ENCODE results near the gene ZMYM2.

ZMYM2 gene

DNA sequence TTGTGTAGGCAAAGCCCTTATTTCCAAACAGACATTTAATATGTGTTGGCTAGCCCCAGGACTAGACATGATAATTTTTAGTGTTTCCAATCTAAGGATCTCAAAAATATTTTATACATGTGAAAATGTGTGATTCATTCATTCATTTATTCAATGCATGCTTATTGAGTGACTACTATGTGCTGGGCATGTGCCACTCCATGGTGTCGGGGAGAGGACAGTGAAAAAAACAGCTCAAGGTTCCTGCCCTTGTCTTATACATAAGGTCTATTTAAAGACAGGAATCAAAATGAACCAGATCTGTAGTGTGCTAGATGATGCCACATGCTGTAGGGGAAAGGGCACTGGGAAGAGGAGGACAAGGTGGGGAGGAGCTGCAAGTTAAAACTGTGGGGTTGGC, 165.8 kb downstream of the ZMYM2 start:
- Histone ChIP-seq H3K9me3 (ENCODE audit: control extremely low read depth in 1 of 5, control insufficient read depth in 4 of 5, insufficient read depth in 2 of 5, low read depth in 1 of 5, low read length in 4 of 5) (no peaks in the 10 kb centered on the region), H3K27me3 (replicated peaks in 2 of 5; ENCODE audit: control insufficient read depth in 4 of 5, insufficient read depth in 5 of 5, low read length in 4 of 5) (peaks cover 0 to 16% (median 8%) of the 10 kb centered on the region in 5 experiments), H3K4me3 (ENCODE audit: control insufficient read depth in 1 of 7, extremely low read depth in 1 of 7, insufficient read depth in 4 of 7, low read depth in 2 of 7, low read length in 6 of 7) (no peak overlapping the region), H3K36me3 (ENCODE audit: control insufficient read depth in 4 of 4, insufficient read depth in 4 of 4, low read length in 3 of 4) (no peaks in the 10 kb centered on the region), H3K27ac (ENCODE audit: insufficient read depth in 1 of 2, low read depth in 1 of 2, low read length in 2 of 2, poor library complexity in 1 of 2, severe bottlenecking in 2 of 2) (no peak overlapping the region), H3K4me1 (ENCODE audit: control extremely low read depth in 1 of 4, control insufficient read depth in 4 of 4, insufficient read depth in 4 of 4, low read length in 3 of 4) (peaks cover 4 to 47% (median 36%) of the 10 kb centered on the region in 4 experiments)
- WGBS (ENCODE audit: insufficient coverage) = no CpG with 5 or more reads among the region's 1 CpG
- ChIA-PET CTCF (no interaction called here), POLR2A (no interaction called here)
- no peak for DNase-seq

DNA sequence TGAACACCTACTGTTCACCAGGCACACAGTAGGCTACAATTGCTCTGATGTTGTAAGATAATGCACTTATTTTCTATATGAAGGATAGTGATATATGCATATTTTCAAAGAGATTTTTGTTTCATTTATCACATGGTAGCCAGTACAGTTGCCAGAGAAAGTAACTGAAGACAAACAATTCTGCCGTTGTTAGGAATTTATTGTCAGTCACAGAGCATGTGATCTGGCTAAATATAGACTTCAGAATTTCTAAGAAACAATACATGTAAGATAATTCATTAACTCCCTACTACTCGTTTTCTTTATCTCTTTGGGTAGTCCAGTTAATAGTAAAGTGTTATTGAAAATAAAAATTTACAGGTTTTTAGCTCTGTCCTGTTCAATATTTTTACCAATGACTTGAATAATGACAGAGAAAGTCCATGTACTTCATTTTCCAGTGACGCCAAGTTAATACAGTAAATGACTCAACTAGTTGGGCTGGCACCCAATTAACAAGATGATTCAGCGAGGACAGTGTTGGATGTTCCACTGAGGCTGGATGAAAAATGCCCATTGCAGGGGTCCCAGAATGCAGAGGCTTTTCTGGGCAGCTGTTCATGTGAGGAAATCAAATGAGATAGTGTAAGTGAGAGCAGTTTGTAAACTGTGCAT, 166.7 kb downstream of the ZMYM2 start:
- no peaks in the 10 kb centered on the region for H3K9me3 ChIP-seq (ENCODE audit: control extremely low read depth in 1 of 5, control insufficient read depth in 4 of 5, insufficient read depth in 2 of 5, low read depth in 1 of 5, low read length in 4 of 5)
- no peaks in the 10 kb centered on the region for H3K36me3 ChIP-seq (ENCODE audit: control insufficient read depth in 4 of 4, insufficient read depth in 4 of 4, low read length in 3 of 4)
- DNase-seq = peak in 1 of 3 donors; percentile 31
- H3K27me3 ChIP-seq (replicated peaks in 2 of 5; ENCODE audit: control insufficient read depth in 4 of 5, insufficient read depth in 5 of 5, low read length in 4 of 5) = peaks cover 0 to 22% (median 14%) of the 10 kb centered on the region in 5 experiments
- no peak overlapping the region for H3K27ac ChIP-seq (ENCODE audit: insufficient read depth in 1 of 2, low read depth in 1 of 2, low read length in 2 of 2, poor library complexity in 1 of 2, severe bottlenecking in 2 of 2)
- no peak overlapping the region for H3K4me3 ChIP-seq (ENCODE audit: control insufficient read depth in 1 of 7, extremely low read depth in 1 of 7, insufficient read depth in 4 of 7, low read depth in 2 of 7, low read length in 6 of 7)
- peaks cover 4 to 39% (median 32%) of the 10 kb centered on the region in 4 experiments for H3K4me1 ChIP-seq (ENCODE audit: control extremely low read depth in 1 of 4, control insufficient read depth in 4 of 4, insufficient read depth in 4 of 4, low read length in 3 of 4)
- ChIA-PET CTCF (interaction anchor here (1.3 to 1.6 kb wide), 3 partner anchors 14 to 27 kb away, joined by 3 to 4 read pairs (median 3); no protein-coding TSS in a partner anchor), POLR2A (no interaction called here)
- WGBS (ENCODE audit: insufficient coverage) = 86% methylated on average over 2 of the region's 4 CpGs

DNA sequence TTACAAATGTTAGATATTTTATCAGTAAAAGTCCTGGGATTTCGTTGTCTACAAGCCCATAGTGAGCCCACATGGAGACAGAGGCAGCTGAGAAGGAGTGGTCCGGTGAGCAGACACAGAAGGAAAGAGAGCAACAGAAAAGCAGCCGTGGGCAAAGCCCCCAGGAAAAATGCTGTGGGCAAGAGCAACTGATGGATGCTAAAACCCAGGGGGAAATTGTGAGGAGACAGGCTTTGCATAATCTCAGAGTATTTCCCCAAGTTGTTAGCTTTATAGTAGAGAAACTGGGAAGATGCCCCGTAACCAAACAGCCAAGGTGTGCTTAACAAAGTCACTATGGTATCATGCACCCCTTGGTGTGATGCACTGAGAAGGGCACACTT, 167.2 kb downstream of the ZMYM2 start:
- ChIA-PET POLR2A (no interaction called here), CTCF (interaction anchor here (0.5 to 1.6 kb wide), 5 partner anchors 14 to 37 kb away, joined by 3 to 4 read pairs (median 3); no protein-coding TSS in a partner anchor)
- Histone ChIP-seq H3K27me3 (replicated peaks in 2 of 5; ENCODE audit: control insufficient read depth in 4 of 5, insufficient read depth in 5 of 5, low read length in 4 of 5) (peaks cover 0 to 24% (median 14%) of the 10 kb centered on the region in 5 experiments), H3K27ac (ENCODE audit: insufficient read depth in 1 of 2, low read depth in 1 of 2, low read length in 2 of 2, poor library complexity in 1 of 2, severe bottlenecking in 2 of 2) (no peak overlapping the region), H3K4me3 (ENCODE audit: control insufficient read depth in 1 of 7, extremely low read depth in 1 of 7, insufficient read depth in 4 of 7, low read depth in 2 of 7, low read length in 6 of 7) (no peak overlapping the region), H3K36me3 (ENCODE audit: control insufficient read depth in 4 of 4, insufficient read depth in 4 of 4, low read length in 3 of 4) (no peaks in the 10 kb centered on the region), H3K4me1 (ENCODE audit: control extremely low read depth in 1 of 4, control insufficient read depth in 4 of 4, insufficient read depth in 4 of 4, low read length in 3 of 4) (peaks cover 4 to 39% (median 32%) of the 10 kb centered on the region in 4 experiments), H3K9me3 (ENCODE audit: control extremely low read depth in 1 of 5, control insufficient read depth in 4 of 5, insufficient read depth in 2 of 5, low read depth in 1 of 5, low read length in 4 of 5) (no peaks in the 10 kb centered on the region)
- WGBS (ENCODE audit: insufficient coverage) = 87% methylated on average over 4 of the region's 4 CpGs
- no peak for DNase-seq

DNA sequence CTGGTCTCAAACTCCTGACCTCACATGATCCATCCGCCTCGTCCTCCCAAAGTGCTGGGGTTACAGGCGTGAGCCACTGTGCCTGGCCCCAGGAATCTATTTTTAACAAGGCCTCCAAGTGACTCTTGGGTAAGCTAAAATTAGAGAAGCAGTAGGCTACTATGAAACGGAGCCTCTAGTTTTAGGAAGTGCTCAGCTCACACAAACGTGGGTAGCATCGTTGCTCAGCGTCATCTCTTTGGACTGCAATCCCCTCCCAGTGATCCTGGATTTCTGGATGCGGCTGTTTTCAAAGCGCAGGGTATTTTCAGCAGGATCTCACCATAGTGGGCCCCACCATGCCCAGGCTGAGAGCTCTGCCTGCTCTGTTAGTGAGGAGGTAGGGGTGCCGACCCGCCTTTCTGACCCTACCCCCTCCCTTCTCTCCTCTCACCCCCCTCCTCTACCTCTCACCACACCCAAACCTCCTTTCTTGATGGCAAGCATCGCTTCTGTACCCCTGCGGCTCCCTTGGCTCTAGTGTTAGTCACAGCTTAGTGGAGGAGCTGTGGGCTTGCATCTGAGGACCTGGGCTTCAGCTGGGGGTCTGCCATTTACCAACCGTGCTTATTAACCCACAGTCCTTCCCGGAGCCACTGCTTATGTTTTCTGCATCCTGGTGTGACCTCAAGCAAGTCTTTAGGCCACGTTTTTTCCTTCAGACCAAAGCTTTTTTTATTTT, 168.2 kb downstream of the ZMYM2 start:
- 52% methylated on average over 10 of the region's 16 CpGs for WGBS (ENCODE audit: insufficient coverage)
- Histone ChIP-seq H3K4me1 (ENCODE audit: control extremely low read depth in 1 of 4, control insufficient read depth in 4 of 4, insufficient read depth in 4 of 4, low read length in 3 of 4) (peaks cover 4 to 35% (median 29%) of the 10 kb centered on the region in 4 experiments), H3K27me3 (replicated peaks in 2 of 5; ENCODE audit: control insufficient read depth in 4 of 5, insufficient read depth in 5 of 5, low read length in 4 of 5) (peaks cover 5 to 31% (median 14%) of the 10 kb centered on the region in 5 experiments), H3K27ac (ENCODE audit: insufficient read depth in 1 of 2, low read depth in 1 of 2, low read length in 2 of 2, poor library complexity in 1 of 2, severe bottlenecking in 2 of 2) (no peak overlapping the region), H3K36me3 (ENCODE audit: control insufficient read depth in 4 of 4, insufficient read depth in 4 of 4, low read length in 3 of 4) (no peaks in the 10 kb centered on the region), H3K4me3 (ENCODE audit: control insufficient read depth in 1 of 7, extremely low read depth in 1 of 7, insufficient read depth in 4 of 7, low read depth in 2 of 7, low read length in 6 of 7) (peak overlapping the region in 1 of 7 experiments; percentile 81), H3K9me3 (ENCODE audit: control extremely low read depth in 1 of 5, control insufficient read depth in 4 of 5, insufficient read depth in 2 of 5, low read depth in 1 of 5, low read length in 4 of 5) (no peaks in the 10 kb centered on the region)
- ChIA-PET CTCF (interaction anchor here (0.5 to 2.5 kb wide), 12 partner anchors 8 to 51 kb away, joined by 3 to 15 read pairs (median 3); partner anchors contain the start of gene GJA3), POLR2A (interaction anchor here (0.6 kb wide), 2 partner anchors 19 to 760 kb away, joined by 4 read pairs; no protein-coding TSS in a partner anchor)
- peak in 2 of 3 donors; percentile 42 to 48 for DNase-seq

- Histone ChIP-seq H3K4me3 (ENCODE audit: control insufficient read depth in 1 of 7, extremely low read depth in 1 of 7, insufficient read depth in 4 of 7, low read depth in 2 of 7, low read length in 6 of 7) (peak overlapping the region; percentile 39 to 86 (median 66)), H3K27ac (ENCODE audit: insufficient read depth in 1 of 2, low read depth in 1 of 2, low read length in 2 of 2, poor library complexity in 1 of 2, severe bottlenecking in 2 of 2) (no peak overlapping the region), H3K27me3 (replicated peaks in 2 of 5; ENCODE audit: control insufficient read depth in 4 of 5, insufficient read depth in 5 of 5, low read length in 4 of 5) (peaks cover 5 to 36% (median 14%) of the 10 kb centered on the region in 5 experiments), H3K36me3 (ENCODE audit: control insufficient read depth in 4 of 4, insufficient read depth in 4 of 4, low read length in 3 of 4) (no peaks in the 10 kb centered on the region), H3K9me3 (ENCODE audit: control extremely low read depth in 1 of 5, control insufficient read depth in 4 of 5, insufficient read depth in 2 of 5, low read depth in 1 of 5, low read length in 4 of 5) (no peaks in the 10 kb centered on the region), H3K4me1 (ENCODE audit: control extremely low read depth in 1 of 4, control insufficient read depth in 4 of 4, insufficient read depth in 4 of 4, low read length in 3 of 4) (peaks cover 4 to 35% (median 28%) of the 10 kb centered on the region in 4 experiments)
- CTCF ChIA-PET = interaction anchor here (0.9 to 2.5 kb wide), 13 partner anchors 9 to 52 kb away, joined by 3 to 15 read pairs (median 3); partner anchors contain the start of gene GJA3
- peak; percentile 45 to 76 (median 69) for DNase-seq
- 8% methylated on average over 5 of the region's 6 CpGs for WGBS (ENCODE audit: insufficient coverage)
- POLR2A ChIA-PET = interaction anchor here (0.6 to 1.5 kb wide), 2 partner anchors 8 to 760 kb away, joined by 4 to 6 read pairs; no protein-coding TSS in a partner anchor
Observed at GRCh38 chr13:20127262-20127561, 168.7 kb downstream of the ZMYM2 start.

GRCh38 chr13:20127562-20128458, 169.3 kb downstream of the ZMYM2 start:
- DNase-seq = peak; percentile 26 to 62 (median 37)
- H3K4me3 ChIP-seq (ENCODE audit: control insufficient read depth in 1 of 7, extremely low read depth in 1 of 7, insufficient read depth in 4 of 7, low read depth in 2 of 7, low read length in 6 of 7) = peak overlapping the region; percentile 39 to 86 (median 66)
- no peak overlapping the region for H3K27ac ChIP-seq (ENCODE audit: insufficient read depth in 1 of 2, low read depth in 1 of 2, low read length in 2 of 2, poor library complexity in 1 of 2, severe bottlenecking in 2 of 2)
- H3K36me3 ChIP-seq (ENCODE audit: control insufficient read depth in 4 of 4, insufficient read depth in 4 of 4, low read length in 3 of 4) = no peaks in the 10 kb centered on the region
- ChIA-PET POLR2A (interaction anchor here (1.5 kb wide), 1 partner anchor 9 kb away, joined by 6 read pairs; no protein-coding TSS in a partner anchor), CTCF (interaction anchor here (0.9 to 2.5 kb wide), 17 partner anchors 9 to 52 kb away, joined by 3 to 15 read pairs (median 3); partner anchors contain the start of gene GJA3)
- under 1% methylated on average over 65 of the region's 82 CpGs for WGBS (ENCODE audit: insufficient coverage)
- H3K9me3 ChIP-seq (ENCODE audit: control extremely low read depth in 1 of 5, control insufficient read depth in 4 of 5, insufficient read depth in 2 of 5, low read depth in 1 of 5, low read length in 4 of 5) = no peaks in the 10 kb centered on the region
- H3K27me3 ChIP-seq (replicated peaks in 2 of 5; ENCODE audit: control insufficient read depth in 4 of 5, insufficient read depth in 5 of 5, low read length in 4 of 5) = peaks cover 5 to 36% (median 14%) of the 10 kb centered on the region in 5 experiments
- peaks cover 4 to 35% (median 28%) of the 10 kb centered on the region in 4 experiments for H3K4me1 ChIP-seq (ENCODE audit: control extremely low read depth in 1 of 4, control insufficient read depth in 4 of 4, insufficient read depth in 4 of 4, low read length in 3 of 4)
